GDM1 (cell line): ENCODE results near the gene VASP.

Experiments
- DNase-seq: peaks from one replicate; lab custom pipeline; 2025; lab: John Stamatoyannopoulos, UW

The VASP gene

GRCh38 chr19:45473682-45474605 is 33.3 kb upstream of the VASP start:
- no peak for DNase-seq

- DNase-seq, result no peak
These were observed 32.4 kb upstream of the VASP start for GRCh38 chr19:45474606-45475521.

- no peak for DNase-seq
These were observed 31.6 kb upstream of the VASP start for GRCh38 chr19:45475537-45476291.

- no peak for DNase-seq
These were observed 31.0 kb upstream of the VASP start for GRCh38 chr19:45476304-45476703.

GRCh38 chr19:45477186-45477585 is 30.1 kb upstream of the VASP start:
- no peak for DNase-seq

GRCh38 chr19:45477713-45478453 is 29.4 kb upstream of the VASP start:
- no peak for DNase-seq

- peak; percentile 80 for DNase-seq
These were observed 28.6 kb upstream of the VASP start for GRCh38 chr19:45478454-45479238.

- DNase-seq, result no peak
These were observed 24.2 kb upstream of the VASP start for GRCh38 chr19:45483033-45483432.

GRCh38 chr19:45484273-45484945 is 22.9 kb upstream of the VASP start:
- no peak for DNase-seq

- peak; percentile 89 for DNase-seq
These were observed 21.8 kb upstream of the VASP start for GRCh38 chr19:45485305-45486077.

GRCh38 chr19:45488708-45489107 is 18.6 kb upstream of the VASP start:
- DNase-seq, result no peak

- no peak for DNase-seq
These were observed 17.9 kb upstream of the VASP start for GRCh38 chr19:45489216-45489855.

GRCh38 chr19:45492137-45492626 is 15.1 kb upstream of the VASP start:
- no peak for DNase-seq

GRCh38 chr19:45492627-45493470 is 14.4 kb upstream of the VASP start:
- peak; percentile 72 for DNase-seq

- no peak for DNase-seq
These were observed 12.9 kb upstream of the VASP start for GRCh38 chr19:45494261-45494916.

- DNase-seq, result no peak
These were observed 12.1 kb upstream of the VASP start for GRCh38 chr19:45495178-45495577.

- DNase-seq, result no peak
These were observed 10.8 kb upstream of the VASP start for GRCh38 chr19:45496349-45496953.
